CD4-positive, alpha-beta T cell treated with Interleukin-17A for 1 hour (primary cell): ENCODE data around the gene UBXN10.

Experiments
- DNase-seq: peaks from one replicate; pipeline ENCODE4 v3.0.0-alpha.2; 2020

Gene UBXN10, protein sequence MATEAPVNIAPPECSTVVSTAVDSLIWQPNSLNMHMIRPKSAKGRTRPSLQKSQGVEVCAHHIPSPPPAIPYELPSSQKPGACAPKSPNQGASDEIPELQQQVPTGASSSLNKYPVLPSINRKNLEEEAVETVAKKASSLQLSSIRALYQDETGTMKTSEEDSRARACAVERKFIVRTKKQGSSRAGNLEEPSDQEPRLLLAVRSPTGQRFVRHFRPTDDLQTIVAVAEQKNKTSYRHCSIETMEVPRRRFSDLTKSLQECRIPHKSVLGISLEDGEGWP

DNA sequence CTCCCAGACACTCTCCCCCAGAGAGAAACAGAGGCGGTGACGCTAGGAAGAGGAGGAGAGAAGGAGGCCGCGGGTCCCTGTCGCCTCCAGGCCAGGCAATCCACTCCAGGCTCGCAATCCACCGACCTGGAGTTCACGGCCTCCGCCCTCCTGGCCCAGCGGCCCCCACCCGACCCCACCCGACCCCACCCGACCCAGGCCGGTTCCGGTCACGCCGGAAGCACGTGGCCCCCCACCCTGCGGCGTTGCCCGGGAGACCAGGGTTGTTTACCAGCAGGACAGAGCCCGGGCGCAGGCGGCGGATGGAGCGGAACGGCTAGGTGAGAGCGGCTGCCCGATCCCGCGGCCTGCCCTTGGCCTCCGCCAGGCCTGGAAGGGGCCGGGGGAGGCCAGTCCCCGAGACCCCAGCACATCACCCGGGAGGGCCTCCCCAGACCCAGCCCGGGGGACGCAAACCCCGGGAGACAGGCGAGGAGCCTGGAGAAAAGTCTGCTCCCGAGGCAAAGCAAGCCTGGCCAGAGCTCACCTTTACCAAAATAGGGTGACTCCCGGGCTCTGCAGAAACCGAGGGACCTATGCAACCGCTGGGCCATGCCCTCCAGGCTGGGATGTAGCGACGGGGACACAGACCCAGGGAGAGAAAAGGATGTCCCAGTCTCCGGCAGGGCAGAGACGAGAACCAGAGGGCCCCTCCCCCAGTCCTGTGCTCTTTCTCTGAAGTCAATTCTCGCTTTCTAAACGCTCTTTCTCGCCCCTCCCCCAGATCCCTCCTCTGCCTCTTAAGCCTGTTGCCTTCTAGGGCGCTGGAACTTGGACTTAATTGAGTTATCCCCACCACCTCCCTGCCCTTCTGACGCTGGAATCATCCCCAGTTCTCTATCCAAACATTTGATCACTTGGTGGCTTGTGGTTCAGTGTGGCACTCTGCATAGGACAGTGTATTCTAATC, at the start of gene UBXN10, which contains the start of gene PLA2G2C:
Gene UBXN10, plus strand, starts transcription at position 263 of the 949 bp plus-strand sequence. CDS start 4,466 bp downstream, outside the sequence.
Gene PLA2G2C, minus strand, starts transcription at position 685 of the 949 bp plus-strand sequence. CDS start 9,155 bp downstream, outside the sequence.
- DNase-seq = peak; percentile 65

DNA sequence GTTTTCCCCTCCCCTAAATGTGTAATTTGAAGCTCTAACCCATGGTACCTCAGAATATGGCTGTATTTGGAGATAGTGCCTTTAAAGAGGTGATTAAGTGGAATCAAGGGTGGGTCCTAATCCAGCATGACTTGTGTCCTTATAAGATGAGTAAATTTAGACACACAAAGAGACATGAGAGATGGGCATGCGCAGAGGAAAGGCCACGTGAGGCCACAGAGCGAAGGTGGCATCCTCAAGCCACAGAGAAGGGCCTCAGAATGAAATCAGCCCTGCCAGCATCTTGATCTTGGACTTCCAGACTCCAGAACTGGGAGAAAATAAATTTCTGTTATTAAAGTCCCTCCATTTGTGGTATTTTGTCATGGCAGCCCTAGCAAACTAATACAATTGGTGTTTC, 49.6 kb upstream of the UBXN10 start:
- DNase-seq = no peak

DNA sequence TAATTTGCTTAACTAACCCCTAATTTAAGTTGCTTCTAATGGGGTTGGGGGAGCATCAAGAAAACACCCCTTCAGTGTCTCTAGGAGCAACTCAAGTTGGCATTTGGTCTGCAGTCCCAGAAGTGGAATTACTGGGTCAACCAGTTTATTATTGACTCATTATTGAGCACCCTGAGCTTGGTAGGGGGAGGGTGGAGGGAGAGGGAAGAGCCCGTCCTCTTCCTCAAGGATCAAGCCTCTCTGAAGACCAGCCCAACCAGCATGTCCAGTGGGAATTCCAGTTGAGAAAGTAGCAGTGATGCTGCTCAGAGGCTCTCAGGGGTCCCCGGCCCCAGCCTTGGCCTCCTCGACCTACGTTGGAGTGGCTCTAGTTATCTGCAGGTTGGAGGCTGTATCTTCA, 48.8 kb upstream of the UBXN10 start:
- DNase-seq = no peak

DNA sequence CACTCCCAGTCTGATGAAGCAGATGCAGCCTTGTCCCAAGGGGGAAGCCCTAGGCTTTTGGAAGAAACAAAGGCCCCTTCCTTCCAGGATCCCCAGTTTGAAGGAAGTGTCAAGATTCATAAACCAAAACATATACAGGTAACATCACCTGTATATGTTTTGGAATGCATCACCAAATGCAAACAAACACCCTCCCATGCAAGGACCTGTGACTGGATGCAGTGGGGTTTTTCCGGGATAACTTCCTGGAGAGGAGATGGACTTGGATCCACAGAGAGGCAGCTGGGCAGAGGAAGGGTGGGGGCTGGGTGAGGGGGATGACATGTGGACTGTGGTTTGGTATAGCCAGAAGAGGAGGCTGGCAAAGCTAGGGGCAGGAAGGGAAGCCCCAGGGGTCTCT, 48.3 kb upstream of the UBXN10 start:
- no peak for DNase-seq

DNA sequence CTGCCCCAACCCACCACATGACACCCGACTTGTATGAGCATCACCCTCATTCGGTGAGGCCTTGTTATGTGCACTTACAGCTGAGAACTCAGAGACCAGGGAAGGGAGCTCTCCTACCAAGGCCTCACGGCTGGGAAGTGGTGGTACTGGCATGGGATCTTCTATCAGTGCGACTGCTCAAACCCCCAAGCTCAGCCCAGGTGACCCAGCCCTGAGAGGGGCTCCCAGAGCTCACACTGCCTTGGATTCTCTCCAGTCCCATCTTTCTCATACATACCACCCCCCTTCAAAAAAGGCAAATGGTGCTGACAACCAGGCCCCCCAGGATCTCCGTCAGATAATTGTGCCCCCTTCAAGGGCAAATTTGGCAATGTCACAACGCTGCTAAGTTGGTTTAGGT, 47.5 kb upstream of the UBXN10 start:
- no peak for DNase-seq

DNA sequence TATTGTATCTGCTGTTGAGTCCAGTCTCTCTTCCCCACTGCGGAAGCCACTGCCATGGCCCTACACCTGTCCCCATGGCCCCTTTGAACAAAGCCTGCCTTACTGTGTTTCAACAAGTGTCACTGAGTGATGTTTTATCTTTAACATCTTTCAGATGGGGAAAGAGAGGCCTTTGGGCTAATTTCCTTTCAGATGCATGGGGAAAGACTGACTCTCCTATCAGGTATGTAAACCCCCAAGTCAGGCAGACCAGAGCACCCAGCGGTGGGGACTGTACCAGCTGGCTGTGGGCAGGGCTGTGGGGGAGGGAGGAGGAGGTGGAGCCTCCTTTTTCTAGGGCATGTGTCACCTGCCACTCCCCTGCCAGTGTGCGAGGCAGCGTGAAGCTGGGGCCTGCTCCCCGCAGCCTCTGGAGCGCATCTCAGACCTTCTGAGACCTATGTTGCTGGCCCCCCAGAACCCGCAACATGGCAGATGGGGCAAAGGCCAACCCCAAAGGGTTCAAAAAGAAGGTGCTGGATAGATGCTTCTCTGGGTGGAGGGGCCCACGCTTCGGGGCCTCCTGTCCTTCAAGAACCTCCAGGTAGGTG, 46.8 kb upstream of the UBXN10 start, which contains the start of gene PLA2G2F:
Gene PLA2G2F, plus strand, starts transcription at position 363 of the 590 bp plus-strand sequence. Its CDS starts 105 bp downstream, at position 468.
- DNase-seq = no peak

DNA sequence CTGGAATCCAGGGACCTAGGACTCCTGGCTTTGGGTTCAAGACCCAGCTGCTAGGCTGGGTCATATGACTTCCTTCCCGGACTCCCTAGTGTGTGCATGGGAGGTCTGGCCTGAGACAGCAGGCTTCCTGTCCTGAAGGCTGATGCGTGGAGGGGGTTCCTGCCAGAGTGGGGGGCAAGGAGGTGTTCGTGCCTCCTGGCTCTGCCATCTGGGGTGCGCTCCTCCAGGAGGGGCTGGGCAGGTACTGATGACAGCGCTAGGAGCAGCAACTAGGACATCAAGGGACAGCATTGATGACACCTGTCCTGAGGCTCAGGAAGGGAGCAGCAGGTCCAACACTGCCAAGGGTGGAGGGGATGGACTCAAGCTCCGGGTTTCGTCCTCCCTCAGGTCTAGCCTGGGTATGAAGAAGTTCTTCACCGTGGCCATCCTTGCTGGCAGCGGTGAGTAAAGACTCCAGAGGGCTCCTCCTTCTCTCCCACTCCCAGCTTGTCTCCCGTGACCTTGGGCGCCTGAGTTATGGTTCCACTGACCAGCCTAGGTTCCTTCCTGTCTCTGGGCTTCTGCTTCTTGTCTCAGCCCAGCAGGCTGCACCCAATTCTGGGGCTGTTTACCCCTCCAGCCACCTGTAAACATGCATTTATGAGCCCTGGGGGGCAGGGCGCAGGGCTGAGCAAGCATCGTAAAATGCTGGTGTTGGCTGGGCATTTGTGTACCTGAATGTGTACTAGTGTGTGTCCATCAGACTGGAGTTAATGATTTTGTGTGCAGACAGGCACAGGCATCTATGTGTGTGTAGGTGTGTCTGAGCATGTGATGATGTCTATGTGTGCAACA, 45.9 kb upstream of the UBXN10 start:
- DNase-seq = no peak

DNA sequence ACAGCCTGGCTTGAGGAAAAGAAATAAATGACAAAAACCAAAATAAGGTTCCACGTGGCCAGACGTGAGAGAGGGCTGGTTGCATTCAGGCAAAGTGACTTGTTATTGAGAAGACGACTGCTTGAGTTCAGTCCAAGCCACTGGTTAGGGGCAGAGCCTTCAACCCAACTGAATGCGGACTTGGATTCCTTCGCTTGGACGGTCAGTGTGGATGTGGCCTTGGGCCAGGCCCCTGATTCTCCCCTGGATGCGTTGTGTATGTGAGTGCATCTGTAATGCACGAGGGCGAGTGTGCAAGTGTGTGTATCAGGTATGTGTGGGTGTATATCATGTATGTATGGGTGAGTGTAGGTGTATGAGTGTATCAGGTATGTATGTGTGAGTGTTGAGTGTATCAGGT, 44.9 kb upstream of the UBXN10 start:
- DNase-seq = no peak

DNA sequence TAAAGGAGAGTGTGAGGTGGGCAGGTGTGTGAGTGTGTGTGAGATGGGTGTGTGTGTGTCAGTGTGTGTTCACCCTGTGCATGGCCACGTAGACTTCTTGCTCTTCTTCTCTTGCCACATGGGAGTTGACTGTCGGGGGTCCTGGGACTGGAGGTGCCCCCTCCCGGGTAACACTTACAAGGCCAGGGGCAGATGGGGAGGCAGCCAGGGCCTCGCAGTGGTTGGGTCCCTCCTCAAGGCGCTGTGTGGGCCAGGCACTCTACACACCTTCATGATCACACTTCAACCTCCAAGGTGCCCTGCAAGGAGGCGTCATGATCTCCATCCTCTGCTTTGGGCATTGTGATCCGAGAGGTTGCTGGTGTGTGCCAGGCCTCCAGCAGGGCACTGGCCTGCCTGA, 44.4 kb upstream of the UBXN10 start:
- DNase-seq = no peak

DNA sequence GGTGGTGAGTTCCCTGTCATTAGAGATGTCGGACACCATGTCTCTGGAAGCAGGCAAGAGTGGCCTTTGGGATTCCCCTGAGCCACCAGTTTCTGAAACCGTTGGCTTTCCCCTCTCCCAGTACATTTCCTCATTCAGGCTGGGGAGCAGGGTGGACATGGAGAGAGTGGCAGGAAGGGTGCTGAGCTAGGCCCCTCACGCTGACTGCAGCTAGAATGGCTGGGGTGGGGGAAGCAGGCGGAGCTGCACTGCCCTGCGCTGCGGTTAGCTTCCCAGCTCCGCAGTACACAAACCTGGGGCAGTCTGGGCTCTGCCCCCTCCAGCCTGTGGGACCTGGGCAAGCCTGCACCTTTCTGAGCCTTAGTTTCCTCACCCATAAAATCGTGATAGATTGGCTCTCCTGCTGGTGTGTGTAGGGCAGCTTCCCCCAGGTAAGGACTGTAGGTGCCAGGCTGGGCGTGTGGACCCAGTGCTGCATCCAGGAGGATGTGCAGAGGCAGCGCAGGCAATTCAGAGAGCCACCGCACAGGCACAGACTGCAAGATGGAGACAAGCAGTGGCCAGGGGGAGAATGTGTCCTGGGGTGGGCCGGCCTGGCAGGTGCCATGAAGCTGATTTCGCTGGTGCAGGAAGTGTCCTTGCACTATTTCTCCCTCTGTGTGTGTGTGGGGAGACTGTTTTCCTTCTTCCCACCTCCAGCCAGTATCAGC, 43.7 kb upstream of the UBXN10 start:
- DNase-seq = no peak

DNA sequence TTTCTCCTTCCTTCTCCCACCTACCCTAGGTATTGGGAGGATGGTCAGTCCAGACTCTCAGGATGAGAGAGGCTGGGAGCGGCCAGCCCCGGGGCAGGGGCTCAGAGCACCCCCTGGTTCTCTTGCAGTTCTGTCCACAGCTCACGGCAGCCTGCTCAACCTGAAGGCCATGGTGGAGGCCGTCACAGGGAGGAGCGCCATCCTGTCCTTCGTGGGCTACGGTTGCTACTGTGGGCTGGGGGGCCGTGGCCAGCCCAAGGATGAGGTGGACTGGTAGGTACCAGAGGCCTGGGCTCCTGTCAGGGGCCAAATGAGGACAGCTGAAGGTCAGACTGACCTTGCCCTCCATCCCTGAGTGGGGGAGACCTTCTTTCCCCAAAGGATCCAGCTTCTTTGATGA, 42.6 kb upstream of the UBXN10 start:
- no peak for DNase-seq

DNA sequence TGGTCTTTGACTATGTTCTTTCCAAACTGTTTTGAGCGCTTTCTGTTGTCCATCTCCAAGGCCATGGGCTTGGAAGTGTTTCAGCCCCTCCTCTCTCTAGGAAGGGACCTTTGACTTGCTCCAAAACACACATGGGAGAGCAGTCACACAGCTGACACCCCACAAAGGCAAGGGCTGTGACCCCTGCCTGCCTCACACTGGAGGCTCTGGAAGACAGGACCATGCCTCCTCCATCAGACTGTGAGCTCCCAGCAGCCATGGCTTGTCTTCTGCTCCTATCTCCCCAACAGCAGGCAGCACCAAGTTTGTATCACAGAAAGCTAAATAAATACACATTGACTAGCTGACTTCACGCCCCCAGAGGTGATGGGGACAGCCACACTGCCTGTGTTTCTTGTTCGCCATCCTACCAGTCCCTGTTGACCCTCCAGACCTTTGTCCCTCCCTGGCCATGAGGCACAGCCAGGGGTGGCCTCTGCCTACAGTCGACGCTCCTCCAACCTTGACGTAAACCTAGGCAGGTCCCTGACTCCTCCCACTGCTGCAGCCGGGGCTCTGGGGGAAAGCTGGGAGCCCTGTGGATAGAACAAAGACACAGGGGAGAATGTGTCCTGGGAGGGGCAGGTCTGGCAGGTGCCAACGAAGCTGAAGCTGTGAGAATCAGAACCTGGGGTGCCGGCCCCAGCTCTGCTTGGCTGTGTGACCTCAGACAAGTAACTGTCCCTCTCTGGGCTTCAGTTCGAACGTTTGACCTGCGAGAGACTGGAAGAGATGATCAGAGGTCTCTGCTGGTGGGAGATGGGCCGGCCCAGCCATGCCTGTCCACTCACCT, 41.9 kb upstream of the UBXN10 start:
- DNase-seq = no peak

DNA sequence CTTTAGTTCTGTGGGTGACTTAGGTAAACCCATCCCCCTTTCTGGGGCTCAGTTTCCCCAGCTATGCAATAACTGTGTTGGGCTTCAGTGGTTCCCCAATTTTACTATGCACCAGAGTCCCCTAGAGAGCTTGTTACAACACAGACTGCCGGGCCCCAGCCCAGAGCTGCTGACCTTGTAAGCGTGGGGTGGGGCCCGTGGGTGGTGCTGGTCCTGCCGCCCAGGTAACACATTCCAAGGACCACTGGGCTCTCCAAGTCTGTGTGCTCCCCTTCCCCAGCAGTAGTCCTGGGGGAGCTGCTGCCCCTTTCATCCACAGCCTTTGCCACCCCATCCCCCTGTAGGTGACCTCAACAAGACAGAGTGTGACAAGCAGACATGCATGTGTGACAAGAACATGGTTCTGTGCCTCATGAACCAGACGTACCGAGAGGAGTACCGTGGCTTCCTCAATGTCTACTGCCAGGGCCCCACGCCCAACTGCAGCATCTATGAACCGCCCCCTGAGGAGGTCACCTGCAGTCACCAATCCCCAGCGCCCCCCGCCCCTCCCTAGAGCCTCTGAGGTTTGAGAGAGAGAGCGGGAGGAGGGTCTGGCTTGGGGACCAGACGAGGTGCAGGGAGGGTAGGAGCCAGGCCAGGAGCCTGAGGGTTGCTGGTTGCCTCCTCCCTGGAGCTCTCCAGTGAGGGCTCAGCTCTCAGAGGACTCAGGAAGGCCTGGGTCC, 37.9 kb upstream of the UBXN10 start:
- no peak for DNase-seq

DNA sequence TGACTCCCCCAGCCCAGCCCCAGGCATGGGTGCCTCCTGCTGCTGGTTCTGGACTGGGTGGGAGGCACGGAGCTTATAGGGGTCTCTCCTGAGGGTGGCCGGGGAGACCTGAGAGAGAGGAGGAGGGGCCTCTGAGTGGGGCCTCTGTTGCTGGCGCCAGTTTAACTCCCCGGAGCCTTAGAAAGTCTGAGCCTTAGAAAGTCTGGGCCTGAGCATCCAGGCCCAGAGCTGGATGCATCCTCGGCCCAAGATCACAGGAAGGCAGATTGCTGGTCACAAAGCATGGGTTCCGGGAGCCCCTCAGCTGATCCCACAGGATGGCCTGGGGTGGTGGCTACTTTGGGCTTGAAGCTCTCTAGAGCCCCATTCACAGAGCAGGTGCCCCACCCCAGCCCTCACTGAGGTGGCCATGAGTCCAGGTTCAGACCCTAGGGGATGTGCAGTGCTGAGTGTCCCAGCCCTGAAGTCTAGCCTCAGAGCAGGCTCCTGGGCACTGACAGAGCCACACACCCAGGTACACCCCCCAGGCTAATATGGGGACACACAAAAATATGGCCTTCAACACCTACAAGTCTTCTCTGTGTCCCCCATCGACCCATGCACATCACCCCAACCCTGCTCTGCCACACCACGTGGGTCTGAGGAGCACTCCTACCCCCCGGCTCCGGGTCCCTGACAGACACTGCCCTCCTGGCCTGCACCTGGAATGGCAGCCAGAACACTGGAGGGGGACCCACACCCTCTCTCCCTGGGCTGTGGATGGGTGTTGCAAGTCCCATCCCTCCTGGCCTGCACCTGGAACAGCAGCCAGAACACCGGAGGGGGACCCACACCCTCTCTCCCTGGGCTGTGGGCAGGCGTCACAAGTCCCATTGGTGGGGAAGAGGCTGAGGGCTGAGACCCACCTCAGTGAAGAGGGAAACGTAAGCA, 37.1 kb upstream of the UBXN10 start:
- DNase-seq = no peak

DNA sequence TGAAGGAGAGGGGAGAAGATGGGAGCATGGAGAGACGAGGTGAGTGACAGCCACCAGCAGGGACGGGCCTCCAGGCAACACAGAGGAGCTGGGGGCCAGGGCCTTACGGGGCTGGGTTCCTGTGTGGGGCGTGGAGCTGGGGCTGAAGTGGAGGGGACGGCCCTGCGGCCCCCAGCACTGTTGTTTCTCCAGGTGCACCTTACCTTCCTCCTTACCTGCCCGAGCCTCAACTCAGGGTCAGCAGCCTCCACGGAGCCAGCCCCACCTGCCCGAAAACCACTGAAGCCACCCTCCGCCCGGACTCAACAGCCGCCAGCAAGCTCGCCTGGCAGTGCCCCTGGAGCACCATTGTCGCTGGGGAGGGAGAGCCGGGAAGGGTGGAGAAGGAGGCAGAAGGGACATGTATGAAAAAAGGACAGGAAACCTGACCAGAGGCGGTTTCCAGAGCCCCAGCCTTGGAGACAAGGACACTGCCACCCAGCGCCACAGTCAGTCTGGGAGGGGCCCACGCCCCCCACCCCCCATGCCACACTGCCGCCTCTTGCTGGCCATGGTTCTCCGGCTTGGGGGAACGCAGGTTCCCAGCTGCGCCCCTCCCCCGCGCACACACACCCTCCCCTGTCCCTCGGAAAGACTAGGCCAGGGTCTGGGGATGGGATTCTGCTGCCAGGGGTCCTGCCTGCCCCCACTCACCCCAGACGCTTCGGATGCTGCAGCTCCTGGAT, 36.1 kb upstream of the UBXN10 start:
- no peak for DNase-seq

DNA sequence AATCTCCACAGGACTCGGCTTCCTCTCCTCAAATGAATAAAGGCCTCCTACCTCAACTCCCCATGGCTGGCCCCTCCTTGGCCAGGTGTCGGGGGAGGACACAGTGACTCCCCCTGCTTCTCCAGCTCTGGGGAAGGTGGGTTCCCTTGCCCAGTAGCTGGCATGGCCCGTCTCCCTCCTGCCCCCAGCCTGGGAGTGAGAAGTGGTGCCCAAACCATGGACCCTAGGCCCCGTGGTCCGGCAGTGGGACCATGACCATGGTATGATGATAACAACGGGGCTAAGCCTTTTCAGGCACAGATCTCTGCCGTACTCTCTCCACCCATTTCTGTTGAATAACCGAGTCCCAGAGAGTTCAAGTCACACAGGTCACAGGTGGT, 35.6 kb upstream of the UBXN10 start:
- DNase-seq = no peak

DNA sequence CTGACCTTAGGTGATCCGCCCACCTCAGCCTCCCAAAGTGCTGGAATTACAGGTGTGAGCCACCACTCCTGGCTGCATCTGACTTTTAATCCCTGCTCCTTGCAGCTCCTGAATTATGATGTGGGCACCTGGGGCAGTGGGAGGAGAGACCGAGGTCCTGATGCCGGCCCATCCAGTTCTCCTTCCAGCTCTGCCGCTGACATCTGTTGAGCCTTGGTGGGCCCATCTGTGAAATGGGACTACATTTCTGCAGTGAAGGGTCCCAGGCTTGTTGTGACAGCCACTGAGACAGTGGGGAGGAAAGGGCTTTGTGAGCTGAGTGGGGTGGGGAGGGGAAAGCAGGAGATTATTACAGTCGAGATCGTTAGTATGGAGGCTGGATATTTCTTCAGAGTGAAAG, 34.9 kb upstream of the UBXN10 start:
- no peak for DNase-seq

DNA sequence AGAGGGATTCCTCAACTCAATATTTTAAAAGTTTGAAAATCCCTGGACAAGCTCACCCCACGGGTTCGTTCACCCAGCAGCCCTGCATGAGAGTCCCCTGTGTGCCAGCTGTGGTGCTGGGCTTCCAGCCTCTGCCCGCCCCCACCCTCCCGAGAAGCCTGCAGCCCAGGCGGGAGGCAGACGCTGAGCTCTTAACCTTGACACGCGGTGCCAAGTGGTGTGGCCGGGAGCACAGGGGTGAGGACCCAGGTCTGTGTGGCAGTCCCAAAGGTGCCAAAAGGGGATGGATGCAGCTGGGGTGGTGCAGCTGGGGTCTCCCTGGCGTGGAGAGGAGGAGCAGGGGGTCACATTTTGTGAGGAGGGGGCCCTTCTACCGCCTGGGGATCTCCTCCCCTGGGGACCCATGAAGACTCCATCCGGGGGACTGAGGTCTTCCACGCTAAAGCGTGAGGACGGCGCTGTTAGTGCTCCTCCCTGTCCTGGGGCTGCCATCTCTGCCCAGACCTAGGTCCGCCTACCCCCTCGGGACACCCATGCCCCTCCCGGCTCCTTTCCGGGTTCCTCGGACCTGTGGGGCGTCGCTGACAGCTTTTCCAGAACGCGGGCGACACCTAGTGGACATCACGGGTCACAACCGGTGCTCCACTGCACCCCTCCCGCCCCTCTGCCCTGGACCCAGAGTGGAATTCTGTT, 33.8 kb upstream of the UBXN10 start:
- DNase-seq = peak; percentile 80
